Measurements from ENCODE around the gene STARD13. TPM values are rescaled to one million over a fixed set of nuclear protein-coding genes. Genes with fewer than 3 reads are reported as not detected.
A peak's percentile ranks its signal among the peaks of the same experiment; 100 is the strongest.
"Not testable (repeated sequence)": the region's sequence is repeated elsewhere in the genome, so short reads cannot be mapped to it uniquely, and the experiment has no call there.

The STARD13 gene
- total RNA-seq, 1 experiment from 2014 or later: 0.20 TPM

DNA sequence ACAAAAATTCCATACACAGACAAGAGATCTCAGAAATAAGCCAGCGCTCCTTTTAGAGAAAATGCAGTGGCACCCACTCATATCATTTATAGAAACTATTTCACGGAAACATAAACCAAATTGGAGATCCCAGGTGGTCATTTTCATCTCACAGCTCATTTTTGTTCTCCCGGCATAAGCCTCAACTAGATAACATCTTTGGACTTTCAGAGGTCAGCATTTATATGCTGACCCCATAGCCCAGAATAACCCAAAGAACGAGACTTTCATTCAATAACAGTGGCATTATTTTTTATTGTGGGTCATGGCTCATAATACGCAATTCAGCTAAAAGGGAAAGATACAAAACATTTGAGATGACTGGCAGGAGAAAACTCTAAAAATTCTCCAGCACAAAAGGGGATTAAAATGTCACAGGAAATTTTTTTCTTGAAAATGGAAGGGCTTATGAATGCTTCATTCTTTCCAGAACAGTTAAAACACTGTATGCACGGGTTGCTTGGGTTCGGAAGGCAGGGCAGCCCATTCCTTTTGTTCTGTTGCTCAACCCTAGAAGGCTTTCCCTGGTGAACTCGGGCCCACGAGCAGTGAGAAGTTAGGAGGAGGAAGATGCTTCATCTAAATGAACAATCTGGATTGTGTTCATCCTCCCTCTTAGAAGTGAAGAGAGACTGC is 24.0 kb downstream of the STARD13 start:
- DNase-seq (ENCODE audit: low spot score): no peak
- in situ Hi-C loops (cut with HindIII; ENCODE audit: low sequenced_read_pairs): no loop called here

DNA sequence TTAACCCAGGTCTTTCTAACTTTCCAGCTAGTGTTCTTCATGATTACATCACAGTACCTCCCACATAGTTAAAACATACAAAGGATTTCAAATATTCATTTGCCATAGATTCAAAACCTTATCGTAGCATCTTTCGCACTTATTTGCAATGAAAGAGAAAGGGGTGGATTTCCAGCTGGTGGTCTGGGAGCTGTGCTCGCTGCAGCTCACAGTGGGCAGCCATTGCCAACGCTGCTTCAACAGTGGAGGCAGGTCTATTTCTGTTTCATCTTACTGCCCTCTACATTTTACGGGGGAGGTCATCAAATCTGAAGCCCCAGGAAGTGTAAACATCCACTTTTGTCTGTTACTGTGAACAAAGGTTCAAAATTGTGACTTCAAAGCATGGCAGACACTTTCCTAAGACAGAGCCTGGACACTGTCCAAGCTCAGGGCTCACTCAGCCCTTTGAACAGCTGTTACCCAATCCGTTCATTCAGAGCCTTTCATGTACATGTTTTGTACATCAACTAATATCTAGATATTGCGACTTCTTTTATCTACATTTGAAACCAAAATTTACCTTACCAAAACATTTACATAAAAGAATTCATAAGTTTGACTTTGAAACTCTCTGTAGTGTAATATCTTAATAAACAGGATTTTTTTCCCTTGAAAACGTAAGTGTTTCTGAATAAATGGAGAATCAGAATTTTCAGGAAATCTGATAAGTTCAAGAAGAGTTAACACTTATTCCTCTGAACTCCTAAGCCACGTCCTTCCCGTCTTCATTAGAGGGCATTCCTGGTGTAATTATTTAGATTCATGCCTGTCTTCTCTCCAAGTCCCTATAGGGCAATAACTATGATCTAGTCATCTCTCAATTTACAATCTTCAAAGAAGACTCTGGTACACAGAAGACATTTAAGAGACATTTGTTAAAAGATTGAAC is 25.1 kb downstream of the STARD13 start:
- in situ Hi-C loops (cut with HindIII; ENCODE audit: low sequenced_read_pairs): no loop called here
- DNase-seq (ENCODE audit: low spot score): peak; percentile 31

DNA sequence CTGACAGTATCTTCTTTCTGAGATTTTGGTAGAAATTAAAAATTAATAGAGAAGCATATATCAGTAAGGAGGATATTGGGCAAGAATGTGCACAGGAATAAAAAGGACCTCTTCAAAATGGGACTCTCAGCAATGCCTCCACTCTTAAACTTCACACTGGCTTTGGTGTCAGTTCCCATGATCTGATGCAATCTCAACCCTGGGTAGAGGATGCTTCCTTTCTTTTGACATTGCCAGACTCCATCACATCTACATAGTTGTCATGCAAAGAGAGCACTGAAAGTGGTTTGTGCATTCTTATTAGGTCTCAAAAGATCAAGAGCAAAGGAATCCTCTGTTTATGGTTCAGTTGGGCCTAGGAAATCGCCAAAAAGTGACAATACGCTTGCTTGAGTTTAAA is 26.3 kb downstream of the STARD13 start:
- in situ Hi-C loops (cut with HindIII; ENCODE audit: low sequenced_read_pairs): no loop called here
- no peak for DNase-seq (ENCODE audit: low spot score)

DNA sequence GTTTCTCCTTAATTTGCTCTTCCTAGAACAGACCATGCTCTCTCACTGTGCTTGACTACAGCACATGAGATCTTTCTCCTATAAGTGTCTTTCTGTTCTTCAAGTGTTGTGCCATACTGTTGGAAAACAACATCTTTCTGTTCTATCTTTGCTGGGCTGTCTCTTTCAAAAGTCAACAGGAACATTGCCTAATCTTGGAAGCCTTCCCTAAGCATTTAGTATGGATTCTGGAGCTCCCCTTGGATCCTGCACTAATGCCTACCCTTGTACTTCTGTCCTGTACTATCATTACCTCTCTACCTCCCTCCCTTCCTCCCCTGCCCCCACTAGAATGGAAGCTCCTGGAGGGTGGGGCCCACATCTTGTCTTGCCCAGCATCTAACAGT is 26.8 kb downstream of the STARD13 start:
- in situ Hi-C loops (cut with HindIII; ENCODE audit: low sequenced_read_pairs): no loop called here

DNA sequence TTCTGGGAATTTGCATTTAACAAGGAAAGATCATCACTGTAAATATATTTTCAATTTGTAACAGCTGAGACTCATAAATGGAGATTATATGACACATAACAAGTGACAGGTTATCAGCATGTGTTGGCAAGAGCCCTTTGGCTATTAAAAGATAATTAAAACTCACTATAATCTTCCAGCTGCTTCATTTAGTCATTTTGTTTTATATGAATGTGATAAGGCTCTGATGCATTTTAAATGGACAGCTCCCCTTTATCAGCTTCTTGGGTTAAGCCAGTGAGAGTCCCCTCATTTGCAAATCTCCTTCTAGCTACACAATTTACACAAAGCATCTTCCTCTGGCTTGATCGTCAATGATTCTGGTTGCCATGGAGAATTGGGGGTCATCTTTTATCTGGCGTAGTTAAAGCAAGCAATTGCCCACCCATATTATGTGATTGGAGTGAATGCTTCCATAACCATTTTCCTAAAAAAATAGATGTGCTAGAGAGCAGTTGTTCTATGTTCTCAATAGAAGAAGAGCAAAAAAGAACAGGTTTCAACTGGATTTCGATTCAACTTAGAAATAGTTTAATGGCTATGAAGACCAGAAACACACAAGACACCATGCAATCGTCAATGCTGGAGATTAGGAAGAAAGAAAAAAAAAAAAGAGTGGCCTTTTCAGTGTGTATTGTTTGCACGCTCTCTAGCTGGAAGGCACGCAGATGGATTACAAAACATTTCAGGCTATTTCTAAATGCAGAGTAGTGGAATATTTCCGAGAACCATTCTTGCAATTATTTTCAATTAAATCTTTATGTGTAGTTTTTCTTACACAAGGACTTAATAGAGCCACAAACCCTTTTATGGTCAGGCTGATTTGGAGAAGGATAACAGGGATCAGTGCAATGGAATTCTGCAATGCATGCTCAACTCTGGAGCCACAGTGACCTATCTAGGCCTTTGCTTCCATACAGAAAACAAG is 27.4 kb downstream of the STARD13 start:
- in situ Hi-C loops (cut with HindIII; ENCODE audit: low sequenced_read_pairs): no loop called here
- DNase-seq (ENCODE audit: low spot score): no peak

More for the DNA sequence above, 26.8 kb downstream of the STARD13 start:
- no peak for DNase-seq (ENCODE audit: low spot score)

DNA sequence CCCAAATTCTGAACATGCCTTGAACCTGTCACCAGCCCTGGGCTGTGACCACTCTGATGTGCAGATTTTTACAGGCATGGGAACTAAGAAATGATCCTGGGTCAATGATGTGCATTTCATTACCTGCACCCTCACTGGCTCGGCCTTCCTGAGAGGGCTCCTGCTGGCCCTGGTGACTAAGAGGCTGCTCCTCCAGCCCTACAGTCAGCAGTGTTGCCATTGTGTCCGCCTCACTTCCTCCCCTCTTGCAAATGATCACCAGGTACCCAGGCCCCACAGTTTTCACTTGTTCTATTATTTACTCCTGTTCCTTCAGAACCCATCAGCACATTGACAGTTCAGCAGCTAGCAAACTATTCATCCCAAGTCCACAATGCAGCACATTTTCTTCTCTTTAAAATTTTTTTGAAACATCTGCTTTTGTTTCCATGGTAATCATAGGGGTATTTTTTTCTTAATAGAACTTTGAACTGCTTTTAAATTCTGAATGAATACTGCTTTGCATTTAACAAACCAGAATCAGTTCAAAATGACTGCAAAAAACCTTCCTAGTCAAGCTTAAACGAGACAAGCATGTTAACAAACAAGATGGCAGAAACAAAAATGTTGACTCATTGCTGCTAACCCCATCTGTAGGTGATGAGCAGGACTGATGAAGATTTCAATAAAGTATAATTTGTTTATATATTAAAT is 29.3 kb downstream of the STARD13 start:
- DNase-seq (ENCODE audit: low spot score): no peak
- in situ Hi-C loops (cut with HindIII; ENCODE audit: low sequenced_read_pairs): no loop called here

DNA sequence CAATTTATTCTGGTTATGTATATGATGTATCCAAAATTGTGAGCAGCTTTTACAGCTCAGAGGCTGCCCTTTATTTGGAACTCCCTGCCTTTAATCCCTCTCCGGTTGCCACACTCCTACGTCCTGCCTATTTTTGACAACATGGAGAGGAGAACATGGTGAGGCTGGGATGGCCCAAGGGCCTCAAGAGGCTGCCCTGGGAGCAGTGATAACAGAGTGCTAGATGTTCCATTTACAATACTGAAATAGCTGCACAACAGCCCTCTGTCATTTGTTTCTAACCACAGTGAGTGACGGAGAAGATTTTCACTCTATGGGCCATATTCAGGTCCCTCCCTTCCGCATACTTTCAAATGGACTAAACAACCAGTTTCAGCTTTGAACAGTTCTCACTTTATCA is 33.4 kb downstream of the STARD13 start:
- DNase-seq (ENCODE audit: low spot score): no peak
- in situ Hi-C loops (cut with HindIII; ENCODE audit: low sequenced_read_pairs): no loop called here

DNA sequence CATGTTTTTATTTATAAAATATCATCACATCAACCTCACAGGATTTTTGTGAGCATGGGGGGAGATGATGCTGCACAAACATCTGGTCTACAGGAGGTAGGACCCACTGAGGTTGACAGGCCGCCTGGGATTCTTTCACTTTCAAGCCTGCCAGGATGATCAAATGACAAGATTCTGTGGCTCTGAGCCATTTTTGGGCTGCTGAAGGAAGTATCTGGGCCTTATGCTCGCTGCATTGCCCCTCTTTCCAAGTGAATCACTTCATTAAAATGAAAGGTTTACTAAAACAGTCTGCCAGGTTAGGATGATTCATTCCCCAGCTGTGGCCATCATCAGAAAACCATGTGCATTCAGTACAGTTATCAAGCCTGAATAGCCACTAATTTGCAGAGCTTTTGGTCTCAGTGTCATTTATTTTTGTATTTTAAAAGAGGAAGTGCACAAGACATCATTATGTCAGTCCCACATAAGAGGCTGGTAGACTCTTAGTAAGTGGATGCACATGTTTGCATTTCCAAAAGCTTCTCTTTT is 34.4 kb downstream of the STARD13 start:
- DNase-seq (ENCODE audit: low spot score): no peak
- in situ Hi-C loops (cut with HindIII; ENCODE audit: low sequenced_read_pairs): no loop called here

DNA sequence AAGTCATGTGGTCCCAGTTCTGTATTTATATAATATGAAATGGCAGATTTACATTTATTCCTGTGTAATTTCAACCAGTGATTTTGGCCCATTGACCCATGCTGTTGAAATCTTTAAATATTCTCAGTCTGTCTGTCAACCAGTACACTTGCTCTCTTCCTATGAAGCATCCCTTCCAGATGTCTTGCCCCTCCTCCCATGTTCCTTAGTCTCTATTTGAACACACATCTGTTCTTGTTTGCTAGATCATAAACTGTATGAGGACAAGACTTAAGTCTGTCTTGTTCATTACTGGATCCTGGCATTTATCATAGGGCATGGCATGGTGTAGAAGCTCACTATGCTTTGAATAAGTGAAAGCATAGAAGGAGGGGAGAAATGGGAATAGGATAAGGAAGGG is 34.9 kb downstream of the STARD13 start:
- no peak for DNase-seq (ENCODE audit: low spot score)
- in situ Hi-C loops (cut with HindIII; ENCODE audit: low sequenced_read_pairs): no loop called here

DNA sequence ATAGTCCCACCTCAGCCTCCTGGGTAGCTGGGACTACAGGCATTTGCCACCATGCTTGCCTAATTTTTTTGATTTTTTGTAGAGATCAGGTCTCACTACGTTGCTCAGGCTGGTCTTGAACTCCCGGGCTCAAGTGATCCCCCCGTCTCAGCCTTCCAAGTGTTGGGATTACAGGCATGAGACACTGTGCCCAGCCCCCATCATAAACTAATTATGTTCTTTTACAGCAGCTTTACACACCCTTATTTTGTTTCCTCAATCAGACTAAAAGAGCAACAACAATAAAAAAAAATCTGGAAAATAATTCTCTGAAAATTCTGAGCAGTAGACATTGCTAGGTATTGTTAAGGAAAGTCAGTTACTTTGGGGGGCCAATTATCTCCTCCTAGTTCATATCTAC is 35.7 kb downstream of the STARD13 start:
- no peak for DNase-seq (ENCODE audit: low spot score)
- in situ Hi-C loops (cut with HindIII; ENCODE audit: low sequenced_read_pairs): no loop called here

DNA sequence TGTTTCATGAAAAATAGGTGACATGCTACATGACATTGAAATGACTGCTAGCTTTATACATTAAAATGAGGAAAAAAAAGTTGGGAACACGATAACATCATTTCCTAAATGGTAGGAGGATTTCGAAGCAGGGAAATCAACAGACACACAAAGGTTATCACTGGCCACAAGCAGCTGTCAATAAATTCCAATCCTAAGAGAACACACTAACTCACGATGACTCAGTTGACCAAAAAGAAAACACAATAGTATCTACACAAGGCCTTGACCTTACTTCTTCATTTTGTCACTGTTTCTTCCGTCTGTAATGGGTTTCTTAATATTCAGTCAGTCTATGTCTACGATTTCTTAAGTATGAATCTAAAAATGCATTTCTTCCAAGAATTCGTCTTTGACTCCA is 36.5 kb downstream of the STARD13 start:
- in situ Hi-C loops (cut with HindIII; ENCODE audit: low sequenced_read_pairs): no loop called here
- DNase-seq (ENCODE audit: low spot score): no peak

DNA sequence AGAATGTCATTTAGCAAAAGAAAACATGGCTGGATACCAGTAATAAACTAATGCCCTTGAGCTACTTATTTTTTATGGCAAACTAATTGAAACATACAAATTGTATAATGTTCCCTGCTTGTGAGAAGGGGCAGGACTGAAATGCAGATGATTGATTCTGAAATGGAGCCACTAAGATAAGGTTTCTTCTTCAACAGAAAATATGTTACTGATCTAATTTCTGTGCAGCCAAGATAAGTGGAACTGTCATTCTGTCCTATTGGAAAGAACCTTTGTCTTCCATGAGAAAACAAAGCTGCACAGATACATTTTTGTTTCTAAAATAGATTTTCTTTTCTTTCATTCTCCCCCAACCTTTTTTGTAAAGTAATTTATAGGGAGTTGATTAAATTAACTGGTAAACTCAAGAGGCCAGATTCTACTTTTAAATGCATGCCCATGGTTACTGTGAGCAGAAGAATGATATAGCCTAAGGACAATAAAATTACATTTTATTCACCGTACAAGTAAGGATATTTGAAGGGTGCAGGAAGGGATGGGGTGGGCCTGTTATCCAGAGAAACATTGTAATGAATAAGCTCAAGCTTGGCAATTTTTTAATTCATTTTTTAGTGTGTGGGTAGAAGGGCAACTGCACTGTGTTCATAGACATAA is 39.9 kb downstream of the STARD13 start:
- in situ Hi-C loops (cut with HindIII; ENCODE audit: low sequenced_read_pairs): no loop called here
- no peak for DNase-seq (ENCODE audit: low spot score)

DNA sequence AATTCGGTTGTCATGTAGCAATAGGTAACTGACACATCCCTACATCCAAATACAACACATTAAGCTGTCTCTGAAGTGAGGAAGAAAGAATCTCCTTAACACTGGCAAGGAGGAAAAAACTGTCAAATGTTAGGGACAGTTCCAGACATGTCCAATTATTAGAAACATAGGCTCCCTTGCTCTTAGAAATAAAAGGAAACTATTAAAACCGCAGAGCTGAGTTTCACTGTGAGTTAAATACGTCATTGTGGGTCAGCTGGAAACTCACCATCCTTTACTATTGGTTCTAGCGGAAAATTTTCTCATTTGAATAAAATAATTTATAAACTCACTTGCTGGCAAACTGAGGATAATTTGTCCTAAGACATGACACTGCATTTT is 40.7 kb downstream of the STARD13 start:
- DNase-seq (ENCODE audit: low spot score): no peak
- in situ Hi-C loops (cut with HindIII; ENCODE audit: low sequenced_read_pairs): no loop called here

DNA sequence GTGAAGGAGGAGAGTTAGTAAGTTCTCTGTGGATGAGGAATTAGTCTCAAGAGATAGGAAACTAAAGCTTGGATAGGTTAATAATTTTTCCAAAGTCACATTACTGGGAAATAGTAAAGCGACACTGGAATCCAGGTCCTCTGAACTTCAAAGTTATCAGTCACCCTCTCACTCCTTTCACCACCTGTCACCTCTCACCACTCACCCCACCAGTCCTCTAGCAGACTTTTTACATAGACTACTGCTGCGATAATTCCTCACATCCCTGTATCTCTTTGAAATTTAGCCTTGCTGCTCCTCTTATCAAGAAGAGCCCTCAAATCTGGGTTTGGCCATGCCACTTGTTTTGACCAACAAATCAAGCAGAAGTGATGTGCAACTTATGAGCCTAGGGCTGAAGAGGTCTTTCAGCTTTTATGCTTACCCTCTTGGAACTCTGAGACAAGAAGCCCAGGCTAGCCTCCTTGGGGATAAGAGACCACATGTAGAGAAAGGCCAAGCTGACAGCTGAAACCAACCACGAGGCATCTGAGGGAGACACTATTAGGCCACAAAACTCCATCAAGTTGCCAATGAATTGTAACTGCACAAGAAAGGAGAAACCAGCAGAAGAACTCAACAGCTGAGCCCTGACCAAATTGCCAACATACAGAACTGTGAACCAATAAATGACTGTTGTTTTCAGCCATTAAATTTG is 41.2 kb downstream of the STARD13 start:
- in situ Hi-C loops (cut with HindIII; ENCODE audit: low sequenced_read_pairs): no loop called here
- DNase-seq (ENCODE audit: low spot score): no peak

DNA sequence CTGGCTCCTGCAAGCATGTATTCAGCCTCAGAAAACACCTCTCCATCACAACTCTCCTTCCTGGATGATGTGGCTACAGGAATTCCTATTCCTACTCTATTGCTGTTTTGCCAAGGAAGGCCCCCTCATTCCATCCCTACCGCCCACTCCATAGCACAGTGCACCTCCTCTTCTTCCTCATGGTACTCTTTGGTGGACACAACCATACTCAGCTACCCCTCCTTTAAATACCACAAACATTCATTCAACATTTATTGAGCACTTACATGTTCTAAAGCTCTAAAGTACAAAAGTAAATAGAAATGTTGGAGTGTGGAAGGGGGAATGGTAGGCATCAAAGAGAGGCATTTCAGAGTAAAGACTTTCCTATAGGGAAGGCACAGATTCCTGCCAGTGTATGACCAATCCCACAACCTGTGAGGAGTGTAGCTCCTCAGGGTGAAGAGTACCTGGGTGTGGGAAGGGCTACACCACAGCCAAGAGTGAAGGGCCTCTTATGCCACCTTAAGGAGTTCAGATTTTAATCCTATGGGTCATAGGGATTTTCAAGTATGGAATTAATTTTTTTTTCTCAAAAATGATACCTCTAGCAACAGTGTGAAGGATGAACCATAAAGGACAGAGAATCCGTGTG is 42.5 kb downstream of the STARD13 start:
- no peak for DNase-seq (ENCODE audit: low spot score)
- in situ Hi-C loops (cut with HindIII; ENCODE audit: low sequenced_read_pairs): no loop called here

DNA sequence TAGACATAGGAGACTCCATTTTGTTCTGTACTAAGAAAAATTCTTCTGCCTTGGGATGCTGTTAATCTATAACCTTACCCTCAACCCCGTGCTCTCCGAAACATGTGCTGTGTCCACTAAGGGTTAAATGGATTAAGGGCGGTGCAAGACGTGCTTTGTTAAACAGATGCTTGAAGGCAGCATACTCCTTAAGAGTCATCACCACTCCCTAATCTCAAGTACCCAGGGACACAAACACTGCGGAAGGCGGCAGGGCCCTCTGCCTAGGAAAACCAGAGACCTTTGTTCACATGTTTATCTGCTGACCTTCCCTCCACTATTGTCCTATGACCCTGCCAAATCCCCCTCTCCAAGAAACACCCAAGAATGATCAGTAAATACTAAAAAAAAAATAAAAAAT is 43.2 kb downstream of the STARD13 start:
- DNase-seq (ENCODE audit: low spot score); in situ Hi-C loops (cut with HindIII; ENCODE audit: low sequenced_read_pairs): not testable (repeated sequence)

DNA sequence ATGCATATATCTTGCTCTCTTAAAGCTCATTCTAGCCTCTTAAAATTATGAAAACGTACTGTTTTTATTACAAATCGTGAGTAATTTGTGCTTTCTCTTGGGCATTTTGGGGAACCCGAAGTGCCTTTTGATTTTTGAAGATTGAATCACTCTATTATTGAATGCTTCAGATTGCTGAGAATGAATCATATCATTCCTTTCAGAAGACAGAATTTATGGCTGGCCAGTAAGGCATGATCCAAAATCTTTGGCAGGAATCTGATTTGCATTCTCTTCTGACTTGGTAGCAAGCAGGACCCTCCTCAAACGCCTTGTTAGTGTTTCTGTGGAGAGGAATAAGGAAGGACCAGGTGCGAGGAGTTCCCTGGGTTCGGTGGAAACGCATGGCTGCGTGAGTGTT is 49.5 kb downstream of the STARD13 start:
- in situ Hi-C loops (cut with HindIII; ENCODE audit: low sequenced_read_pairs): no loop called here
- no peak for DNase-seq (ENCODE audit: low spot score)

Data from G401 (cell line).